ENCODE results near the gene FAM163B.

Gene FAM163B

DNA sequence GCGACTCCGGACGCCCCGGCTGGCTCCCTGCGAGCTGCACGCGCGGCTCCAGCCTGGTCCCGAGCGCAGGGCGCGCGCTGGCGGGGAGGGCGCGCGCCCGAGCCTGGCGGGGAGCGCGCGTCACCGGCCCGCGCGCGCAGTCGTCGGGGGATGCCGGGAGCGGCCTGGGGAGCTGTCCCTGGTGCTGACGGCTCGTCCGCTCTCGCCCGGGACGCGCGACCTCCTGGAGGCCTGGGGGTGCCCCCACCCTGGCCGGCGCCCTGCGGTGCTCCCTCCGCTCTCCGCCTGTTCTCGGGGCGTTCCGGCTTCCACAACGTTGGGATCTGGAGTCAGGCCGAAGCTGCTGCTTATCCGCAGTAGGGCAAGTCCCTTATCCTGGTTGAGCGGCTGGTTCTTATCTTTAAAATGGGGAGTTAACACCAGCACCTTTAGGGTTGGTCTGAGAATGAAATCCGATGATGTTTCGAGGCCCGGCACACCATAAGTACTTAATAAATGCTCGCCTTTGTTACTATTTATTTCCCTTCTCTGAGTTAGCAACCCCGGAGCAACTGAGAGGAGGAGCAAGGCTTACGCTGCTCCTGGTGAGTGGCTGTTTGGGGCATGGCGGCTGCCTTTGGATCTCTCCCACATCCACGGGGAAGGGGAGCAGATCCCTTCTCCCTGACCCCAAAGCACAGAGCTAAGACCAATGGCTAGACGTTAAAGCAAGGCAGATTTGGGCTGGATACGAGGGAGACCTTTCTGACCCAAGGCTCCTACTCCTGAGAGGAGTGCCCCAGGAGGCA is at the start of gene FAM163B:
FAM163B (minus strand) TSS at position 79 of the 788 bp plus-strand sequence. CDS start 29,166 bp downstream, outside the sequence.
- TF ChIP-seq CTCF (IDR thresholded peaks at IDR 0.05; ENCODE audit: extremely low read depth, missing control alignments), result no peak
- DNase-seq (ENCODE audit: low spot score), result no peak

DNA sequence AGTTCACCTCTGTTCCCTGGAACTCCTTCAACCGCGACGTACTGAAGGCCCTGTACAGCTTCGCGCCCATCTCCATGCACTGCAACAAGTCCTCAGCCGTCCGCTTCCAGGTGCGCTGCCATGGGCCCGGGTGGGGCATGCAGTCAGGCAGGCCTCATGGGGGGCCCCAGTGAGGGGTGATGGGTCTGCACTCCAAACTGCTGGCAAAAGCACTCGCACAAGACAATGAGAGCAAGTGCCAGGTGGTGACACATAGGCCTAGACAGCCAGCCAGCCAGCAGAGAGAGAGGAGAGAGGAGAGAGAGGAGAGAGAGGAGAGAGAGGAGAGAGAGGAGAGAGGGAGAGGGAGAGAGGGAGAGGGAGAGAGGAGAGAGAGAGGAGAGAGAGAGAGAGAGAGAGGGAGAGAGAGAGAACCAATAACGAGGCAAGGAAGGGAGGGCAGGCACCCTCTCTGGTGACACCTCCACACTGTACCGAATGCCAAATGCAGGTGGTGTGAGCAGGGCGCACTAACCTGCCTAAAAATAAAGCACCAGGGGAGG is 48.0 kb upstream of the FAM163B start:
- no peak for DNase-seq (ENCODE audit: low spot score)
- TF ChIP-seq CTCF (IDR thresholded peaks at IDR 0.05; ENCODE audit: extremely low read depth, missing control alignments), result no peak

GRCh38 chr9:133656211-133657119 is 47.3 kb upstream of the FAM163B start:
- TF ChIP-seq CTCF (IDR thresholded peaks at IDR 0.05; ENCODE audit: extremely low read depth, missing control alignments), result no peak

GRCh38 chr9:133655701-133656100 is 46.5 kb upstream of the FAM163B start:
- TF ChIP-seq CTCF (IDR thresholded peaks at IDR 0.05; ENCODE audit: extremely low read depth, missing control alignments), result no peak
- DNase-seq (ENCODE audit: low spot score), result no peak

More at GRCh38 chr9:133656211-133657119, 47.3 kb upstream of the FAM163B start:
- no peak for DNase-seq (ENCODE audit: low spot score)

DNA sequence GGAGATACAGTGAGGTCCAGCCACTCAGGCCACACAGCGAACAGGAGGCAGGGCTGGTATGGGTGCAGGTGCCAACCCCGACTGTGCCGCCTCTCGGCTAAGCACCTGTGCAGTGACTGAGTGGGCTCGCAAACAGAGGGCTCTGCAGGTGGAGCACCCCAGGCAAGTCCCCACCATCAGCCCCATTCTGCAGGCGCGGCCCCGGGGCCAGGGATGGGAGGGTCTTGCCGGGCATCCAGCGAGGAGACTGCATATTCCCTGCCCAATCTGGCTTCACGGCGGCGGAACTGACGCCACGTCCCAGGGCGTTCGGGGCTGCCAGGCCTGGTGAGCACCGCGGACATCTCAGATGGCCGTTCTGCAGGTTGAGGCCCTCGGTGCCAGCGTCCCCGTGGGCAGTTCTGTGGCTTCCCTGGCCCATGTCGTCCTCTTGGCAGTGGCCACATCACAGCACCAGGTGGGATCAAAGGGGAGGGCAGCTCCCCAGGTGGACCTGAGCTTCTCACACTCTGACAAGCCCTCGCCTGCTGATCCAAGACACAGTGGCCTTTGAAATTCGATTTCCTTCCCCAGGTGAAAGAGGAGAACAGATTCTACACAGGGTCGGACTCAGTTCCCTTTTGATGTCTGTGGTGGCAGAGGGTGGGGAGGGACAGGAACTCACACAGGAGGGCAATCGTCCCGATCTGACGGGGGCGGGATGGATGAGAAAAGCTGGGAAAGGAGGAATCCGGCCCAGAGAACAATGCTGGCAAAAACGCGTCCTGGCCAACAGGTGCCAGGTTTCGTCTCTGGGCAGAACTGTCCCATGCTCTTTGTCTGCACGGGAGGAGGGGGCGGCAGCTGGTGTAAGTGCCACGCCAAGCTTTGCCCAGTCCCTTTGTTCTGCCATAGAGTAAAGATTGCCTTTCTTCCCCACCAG is 45.8 kb upstream of the FAM163B start:
- no peak for TF ChIP-seq CTCF (IDR thresholded peaks at IDR 0.05; ENCODE audit: extremely low read depth, missing control alignments)
- no peak for DNase-seq (ENCODE audit: low spot score)

DNA sequence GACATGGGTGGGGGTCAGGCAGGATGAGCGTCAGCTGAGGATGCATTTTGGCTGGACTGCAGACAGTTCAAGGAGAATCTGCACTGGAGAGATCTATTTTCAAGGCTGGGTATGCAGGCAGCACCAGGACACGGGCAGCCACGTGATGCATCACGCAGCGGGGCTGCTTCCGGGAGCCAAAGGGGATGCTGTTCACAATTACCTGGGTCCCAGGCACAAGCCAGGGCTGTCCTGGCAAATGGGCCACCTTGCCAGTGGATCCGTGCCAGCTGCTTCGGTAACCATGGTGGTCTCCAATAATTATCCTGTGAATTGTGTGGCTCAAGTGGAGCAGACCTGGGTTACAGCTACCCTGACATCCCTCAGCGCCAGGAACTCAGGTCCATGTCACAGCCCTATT is 44.4 kb upstream of the FAM163B start:
- no peak for TF ChIP-seq CTCF (IDR thresholded peaks at IDR 0.05; ENCODE audit: extremely low read depth, missing control alignments)
- no peak for DNase-seq (ENCODE audit: low spot score)
